ENCODE results near the gene ROR2. TPM values are rescaled to one million over a fixed set of nuclear protein-coding genes. Genes with fewer than 3 reads are reported as not detected.

The ROR2 gene
- polyA plus RNA-seq, 3 donors = not detected

GRCh38 chr9:91812191-91812590, 137.8 kb downstream of the ROR2 start:
- Histone ChIP-seq H3K9ac (ENCODE audit: insufficient read depth, low read length, poor library complexity, severe bottlenecking) (no peak overlapping the region), H2AFZ (ENCODE audit: insufficient read depth, low read depth, low read length, poor library complexity, severe bottlenecking) (no peak overlapping the region), H3K9me3 (replicated peaks in 1 of 2; ENCODE audit: control insufficient read depth in 1 of 2, insufficient read depth in 1 of 2, low read length in 2 of 2) (no peaks in the 10 kb centered on the region), H3K4me1 (ENCODE audit: control insufficient read depth in 1 of 2, insufficient read depth in 2 of 2, low read length in 2 of 2) (no peaks in the 10 kb centered on the region), H3K4me2 (replicated peaks; ENCODE audit: extremely low read depth, low read length, poor library complexity, severe bottlenecking) (no peak overlapping the region), H3K27ac (ENCODE audit: low read depth in 1 of 2, low read length in 2 of 2) (no peak overlapping the region), H3K36me3 (replicated peaks in 1 of 2; ENCODE audit: control insufficient read depth in 1 of 2, insufficient read depth in 2 of 2, low read length in 2 of 2) (no peaks in the 10 kb centered on the region), H3K79me2 (ENCODE audit: insufficient read depth, low read length) (no peaks in the 10 kb centered on the region), H4K20me1 (ENCODE audit: insufficient read depth, low read length) (no peaks in the 10 kb centered on the region), H3K4me3 (replicated peaks in 1 of 3; ENCODE audit: low read depth in 2 of 3, low read length in 3 of 3) (no peak overlapping the region), H3K27me3 (ENCODE audit: control insufficient read depth in 2 of 2, insufficient read depth in 2 of 2, low read length in 2 of 2) (no peaks in the 10 kb centered on the region)
- intact Hi-C loops (cut with micrococcal nuclease) = no loop called here
- no peak for DNase-seq
- Mint-ChIP-seq H3K27me3 (ENCODE audit: low read depth in 3 of 3) (peaks cover 0 to 4% (median under 1%) of the 10 kb centered on the region in 3 donors), H3K4me3 (no peak overlapping the region), H3K27ac (no peak overlapping the region), H3K36me3 (no peaks in the 10 kb centered on the region), H3K9me3 (no peaks in the 10 kb centered on the region), H3K4me1 (no peaks in the 10 kb centered on the region)
- no peak for TF ChIP-seq CTCF (IDR thresholded peaks at IDR 0.05)
- no CpG with 5 or more reads among the region's 14 CpGs for WGBS (ENCODE audit: insufficient coverage)

- intact Hi-C loops (cut with micrococcal nuclease) = no loop called here
- no peak overlapping the region for H3K4me3 ChIP-seq (replicated peaks in 1 of 3; ENCODE audit: low read depth in 2 of 3, low read length in 3 of 3)
- no peak overlapping the region for H3K4me2 ChIP-seq (replicated peaks; ENCODE audit: extremely low read depth, low read length, poor library complexity, severe bottlenecking)
- H3K27ac ChIP-seq (ENCODE audit: low read depth in 1 of 2, low read length in 2 of 2) = no peak overlapping the region
- no peaks in the 10 kb centered on the region for H3K4me1 ChIP-seq (ENCODE audit: control insufficient read depth in 1 of 2, insufficient read depth in 2 of 2, low read length in 2 of 2)
- 96% methylated on average over 13 of the region's 19 CpGs for WGBS (ENCODE audit: insufficient coverage)
- no peaks in the 10 kb centered on the region for H4K20me1 ChIP-seq (ENCODE audit: insufficient read depth, low read length)
- H3K27me3 ChIP-seq (ENCODE audit: control insufficient read depth in 2 of 2, insufficient read depth in 2 of 2, low read length in 2 of 2) = no peaks in the 10 kb centered on the region
- no peaks in the 10 kb centered on the region for H3K9me3 ChIP-seq (replicated peaks in 1 of 2; ENCODE audit: control insufficient read depth in 1 of 2, insufficient read depth in 1 of 2, low read length in 2 of 2)
- no peak for TF ChIP-seq CTCF (IDR thresholded peaks at IDR 0.05)
- no peak overlapping the region for H2AFZ ChIP-seq (ENCODE audit: insufficient read depth, low read depth, low read length, poor library complexity, severe bottlenecking)
- no peak overlapping the region for H3K9ac ChIP-seq (ENCODE audit: insufficient read depth, low read length, poor library complexity, severe bottlenecking)
- no peaks in the 10 kb centered on the region for H3K79me2 ChIP-seq (ENCODE audit: insufficient read depth, low read length)
- H3K36me3 Mint-ChIP-seq = no peaks in the 10 kb centered on the region
- DNase-seq = no peak
- H3K9me3 Mint-ChIP-seq = no peaks in the 10 kb centered on the region
- no peak overlapping the region for H3K4me3 Mint-ChIP-seq
- H3K4me1 Mint-ChIP-seq = no peaks in the 10 kb centered on the region
- peaks cover 0 to 5% (median 4%) of the 10 kb centered on the region in 3 donors for H3K27me3 Mint-ChIP-seq (ENCODE audit: low read depth in 3 of 3)
- H3K36me3 ChIP-seq (replicated peaks in 1 of 2; ENCODE audit: control insufficient read depth in 1 of 2, insufficient read depth in 2 of 2, low read length in 2 of 2) = no peaks in the 10 kb centered on the region
- H3K27ac Mint-ChIP-seq = no peak overlapping the region
Observed at GRCh38 chr9:91811024-91811909, 138.8 kb downstream of the ROR2 start.
